GM21528 (cell line): Measurements from ENCODE around the gene BTNL8.
"Not testable (repeated sequence)": the region's sequence is repeated elsewhere in the genome, so short reads cannot be mapped to it uniquely, and the experiment has no call there.

Experiments used
- ATAC-seq: cut with Tn5 transposase; IDR thresholded peaks from one replicate; pipeline ENCODE4 v1.9.1; 2021; ENCODE audit warnings: mild to moderate bottlenecking, moderate library complexity; ENCODE audit not compliant: unreplicated experiment, low FRiP score

Gene BTNL8

DNA sequence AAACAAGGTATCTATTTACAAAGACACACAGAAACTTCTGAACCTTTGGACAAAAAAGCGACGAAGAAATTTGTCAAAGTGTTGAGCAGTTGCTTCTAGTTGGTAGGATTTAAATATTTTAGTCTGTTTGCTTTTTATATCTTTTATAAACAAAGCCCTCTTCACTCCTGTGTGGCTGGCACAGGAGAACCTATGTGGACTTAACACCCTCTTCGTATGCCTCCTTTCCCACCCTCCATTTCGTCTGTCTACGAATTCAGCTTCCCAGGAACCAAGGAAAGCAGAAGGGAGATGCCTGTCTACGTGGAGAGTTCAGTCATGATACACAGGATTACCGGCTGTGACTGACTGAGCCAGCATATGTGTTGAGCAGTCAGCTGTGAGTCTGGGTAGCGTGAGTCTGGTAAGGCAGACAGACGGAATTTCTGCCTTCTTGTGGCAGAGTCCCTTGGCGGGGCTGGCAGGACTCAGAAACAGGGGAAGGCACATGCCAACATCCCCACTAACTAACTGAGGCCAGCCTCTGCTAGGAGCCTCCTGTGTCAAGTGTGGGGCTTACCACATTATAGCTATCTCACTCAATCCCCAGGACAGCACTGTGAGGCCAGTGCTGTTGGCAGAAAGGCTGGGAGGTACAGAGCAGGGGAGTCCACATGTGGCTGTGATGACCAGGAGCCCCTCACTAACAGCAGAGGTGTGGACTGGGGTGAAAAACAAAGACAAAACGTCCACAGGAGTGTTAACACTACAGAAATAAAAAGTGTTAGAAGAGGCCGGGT is 24.0 kb upstream of the BTNL8 start:
- ATAC-seq: no peak

DNA sequence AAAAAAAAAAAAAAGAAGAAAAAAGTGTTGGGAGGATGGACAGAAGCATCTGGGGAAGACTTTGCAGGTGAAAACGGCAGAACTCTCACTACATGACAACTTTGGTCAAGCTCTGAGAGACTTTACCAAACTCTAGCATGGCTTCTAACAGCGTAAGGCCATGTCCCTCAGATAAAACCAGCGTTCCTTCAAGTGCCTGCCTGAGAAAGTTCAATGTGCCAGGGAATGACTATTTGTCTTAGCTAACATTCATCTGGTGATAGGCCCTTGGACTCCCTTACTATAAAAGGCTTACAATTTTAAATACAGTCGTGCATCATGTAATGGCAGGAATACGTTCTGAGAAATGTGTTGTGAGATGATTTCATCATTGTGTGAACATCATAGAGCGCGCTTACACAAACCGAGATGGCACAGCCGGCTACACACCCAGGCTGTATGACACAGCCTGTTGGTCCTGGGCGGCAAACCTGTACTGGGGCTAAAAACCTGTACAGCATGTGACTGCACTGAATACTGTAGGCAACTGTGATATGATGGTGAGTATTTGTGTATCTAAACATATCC is 23.0 kb upstream of the BTNL8 start:
- ATAC-seq: no peak

DNA sequence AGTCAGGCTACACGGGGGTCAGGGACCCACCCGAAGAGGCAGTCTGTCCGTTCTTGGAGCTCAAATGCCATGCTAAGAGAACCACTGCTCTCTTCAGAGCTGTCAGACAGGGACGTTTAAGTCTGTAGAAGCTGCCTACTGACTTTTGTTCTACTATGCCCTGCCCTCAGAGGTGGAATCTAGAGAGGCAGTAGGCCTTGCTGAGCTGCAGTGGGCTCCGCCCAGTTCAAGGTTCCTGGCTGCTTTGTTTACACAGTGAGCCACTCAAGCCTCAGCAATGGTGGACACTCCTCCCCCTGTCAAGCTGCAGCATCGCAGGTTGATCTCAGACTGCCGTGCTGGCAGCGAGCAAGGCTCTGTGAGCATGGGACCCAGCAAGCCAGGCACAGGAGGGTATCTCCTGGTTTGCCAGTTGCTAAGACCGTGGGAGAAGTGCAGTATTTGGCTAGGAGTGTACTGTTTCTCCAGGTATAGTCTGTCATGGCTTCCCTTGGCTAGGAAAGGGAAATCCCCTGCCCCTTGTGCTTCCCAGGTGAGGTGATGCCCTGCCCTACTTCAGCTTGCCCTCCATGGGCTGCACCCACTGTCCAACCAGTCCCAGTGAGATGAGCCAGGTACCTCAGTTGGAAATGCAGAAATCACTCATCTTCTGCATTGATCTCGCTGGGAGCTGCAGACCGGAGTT is 13.0 kb upstream of the BTNL8 start:
- not testable (repeated sequence) for ATAC-seq

DNA sequence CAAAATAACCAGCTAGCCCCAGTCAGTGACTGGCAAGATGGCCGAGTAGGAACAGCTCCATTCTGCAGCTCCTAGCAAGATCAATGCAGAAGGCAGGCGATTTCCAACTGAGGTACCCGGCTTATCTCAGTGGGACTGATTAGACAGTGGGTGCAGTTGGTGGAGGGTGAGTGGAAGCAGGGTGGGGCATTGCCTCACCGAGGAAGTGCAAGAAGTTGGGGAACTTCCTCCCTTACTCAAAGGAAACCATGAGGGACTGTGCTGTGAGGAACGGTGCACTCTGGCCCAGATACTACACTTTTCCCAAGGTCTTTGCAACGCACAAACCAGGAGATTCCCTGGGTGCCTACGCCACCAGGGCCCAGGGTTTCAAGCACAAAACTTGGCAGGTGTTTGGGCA is 9.6 kb upstream of the BTNL8 start:
- no peak for ATAC-seq

DNA sequence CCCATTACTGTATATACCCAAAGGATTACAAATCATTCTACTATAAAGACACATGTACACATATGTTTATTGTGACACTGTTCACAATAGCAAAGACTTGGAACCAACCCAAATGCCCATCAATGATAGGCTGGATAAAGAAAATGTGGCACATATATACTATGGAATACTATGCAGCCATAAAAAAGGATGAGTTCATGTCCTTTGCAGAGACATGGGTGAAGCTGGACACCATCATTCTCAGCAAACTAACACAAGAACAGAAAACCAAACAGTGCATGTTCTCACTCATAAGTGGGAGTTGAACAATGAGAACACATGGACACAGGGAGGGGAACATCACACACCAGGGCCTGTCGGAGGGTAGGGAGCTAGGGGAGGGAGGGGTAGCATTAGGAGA is 3.6 kb upstream of the BTNL8 start:
- ATAC-seq: not testable (repeated sequence)

DNA sequence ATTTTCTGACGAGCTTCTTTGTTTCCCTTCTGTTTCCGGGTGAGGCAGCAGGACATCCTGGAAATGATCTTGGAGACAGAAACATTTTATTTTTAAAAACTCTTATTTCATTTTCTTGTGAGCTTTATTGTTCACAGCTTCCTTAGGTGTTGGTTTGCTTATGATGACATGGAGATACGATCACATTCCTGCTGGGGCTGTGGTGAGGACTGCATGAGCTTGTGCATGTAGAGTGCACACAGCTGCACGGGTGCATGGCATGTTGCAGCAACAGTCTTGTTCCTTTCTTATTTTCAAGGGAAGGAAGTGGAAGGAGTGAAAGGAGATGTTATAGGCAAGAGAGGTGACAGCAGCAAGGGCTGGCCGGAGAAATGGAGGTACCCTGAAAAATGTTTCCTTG is 1.2 kb downstream of the BTNL8 start:
- ATAC-seq: no peak

DNA sequence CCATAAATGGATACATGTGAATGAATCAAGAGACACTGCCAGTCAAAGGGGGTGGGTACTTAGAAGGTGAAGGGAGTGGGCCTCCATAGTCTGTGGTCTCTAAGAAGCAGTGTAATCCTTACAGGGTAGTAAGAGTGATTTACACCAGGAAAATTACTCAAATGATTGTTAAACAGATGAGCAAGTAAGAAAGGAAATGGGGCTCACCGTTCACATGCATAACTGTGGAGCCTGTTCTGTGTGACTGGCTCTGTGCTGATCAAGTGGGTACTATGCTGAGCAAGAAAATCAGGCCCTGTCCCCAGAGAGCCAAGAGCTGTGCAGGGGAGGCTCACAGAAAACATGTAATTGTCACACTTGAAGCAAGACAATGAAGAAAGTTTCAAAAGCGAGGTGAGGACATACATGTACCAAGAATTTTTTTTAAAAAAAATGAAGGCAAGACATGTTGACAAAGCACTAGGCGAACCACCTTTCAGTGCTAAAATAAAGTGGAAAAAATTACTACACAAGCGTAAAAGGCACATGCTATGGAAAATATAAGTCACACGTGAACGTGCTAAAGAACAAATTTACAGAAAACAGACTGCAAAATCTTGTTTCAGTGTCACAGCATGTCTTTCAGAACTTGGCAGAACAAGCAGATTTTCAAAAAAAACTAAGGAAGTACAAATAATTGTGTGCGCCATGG is 2.5 kb downstream of the BTNL8 start:
- ATAC-seq: no peak

DNA sequence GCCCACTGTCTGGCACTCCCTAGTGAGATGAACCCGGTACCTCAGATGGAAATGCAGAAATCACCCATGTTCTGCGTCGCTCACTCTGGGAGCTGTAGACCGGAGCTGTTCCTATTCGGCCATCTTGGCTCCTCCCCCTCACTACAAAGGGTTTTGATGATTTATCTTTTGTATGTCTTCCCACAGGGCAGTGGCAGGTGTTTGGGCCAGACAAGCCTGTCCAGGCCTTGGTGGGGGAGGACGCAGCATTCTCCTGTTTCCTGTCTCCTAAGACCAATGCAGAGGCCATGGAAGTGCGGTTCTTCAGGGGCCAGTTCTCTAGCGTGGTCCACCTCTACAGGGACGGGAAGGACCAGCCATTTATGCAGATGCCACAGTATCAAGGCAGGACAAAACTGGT is 9.4 kb downstream of the BTNL8 start:
- ATAC-seq: no peak

DNA sequence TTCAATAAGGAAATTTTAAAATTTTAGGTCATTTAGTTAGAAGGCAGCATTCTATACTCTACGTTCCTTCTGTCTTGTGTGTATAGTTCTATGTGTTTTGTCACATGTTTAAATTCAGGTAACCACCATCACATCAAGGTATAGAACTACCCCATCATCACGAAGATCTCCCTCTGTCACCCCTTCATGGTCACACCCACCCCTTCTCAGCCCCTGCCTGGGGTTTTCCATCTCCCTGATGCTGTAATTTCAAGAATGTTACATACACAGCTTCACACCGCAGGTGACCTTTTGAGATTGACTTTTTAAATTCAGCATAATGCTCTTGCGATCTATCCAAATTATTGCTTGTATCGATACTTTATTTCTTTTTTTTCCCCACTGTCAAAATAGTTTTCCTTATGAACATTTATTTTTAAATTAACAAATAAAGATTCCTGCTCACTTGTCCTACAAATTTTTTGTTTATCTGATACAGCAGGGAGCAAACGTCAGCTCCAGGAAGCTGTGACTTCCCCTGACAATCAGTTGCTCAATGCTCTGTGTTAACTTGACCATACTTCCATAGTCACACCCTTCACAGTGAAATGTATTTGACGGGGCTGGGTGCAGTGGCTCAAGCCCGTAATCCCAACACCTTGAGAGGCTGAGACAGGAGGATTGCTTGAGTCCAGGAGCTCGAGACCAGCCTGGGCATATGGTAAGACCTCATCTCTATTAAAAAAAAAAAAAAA is 10.2 kb downstream of the BTNL8 start:
- no peak for ATAC-seq

DNA sequence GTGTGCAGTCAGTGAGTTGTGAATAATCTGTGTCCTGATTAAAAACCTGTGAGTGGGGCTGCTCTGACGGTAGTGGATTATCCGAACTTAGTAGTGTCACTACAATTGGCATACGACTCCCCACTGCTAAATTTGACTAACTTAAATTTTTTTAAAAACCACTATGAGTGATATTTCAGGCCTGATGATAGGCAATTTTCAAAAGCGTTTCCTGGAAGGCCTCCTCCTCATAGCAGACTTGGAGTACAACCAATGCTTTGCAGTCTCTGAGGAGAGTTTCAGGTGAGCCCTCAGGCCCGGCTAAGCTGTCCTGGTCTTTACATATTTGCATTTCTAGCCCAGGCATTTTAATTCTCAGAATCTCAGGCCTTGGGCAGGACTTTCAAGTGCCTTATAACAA is 10.8 kb downstream of the BTNL8 start:
- no peak for ATAC-seq

DNA sequence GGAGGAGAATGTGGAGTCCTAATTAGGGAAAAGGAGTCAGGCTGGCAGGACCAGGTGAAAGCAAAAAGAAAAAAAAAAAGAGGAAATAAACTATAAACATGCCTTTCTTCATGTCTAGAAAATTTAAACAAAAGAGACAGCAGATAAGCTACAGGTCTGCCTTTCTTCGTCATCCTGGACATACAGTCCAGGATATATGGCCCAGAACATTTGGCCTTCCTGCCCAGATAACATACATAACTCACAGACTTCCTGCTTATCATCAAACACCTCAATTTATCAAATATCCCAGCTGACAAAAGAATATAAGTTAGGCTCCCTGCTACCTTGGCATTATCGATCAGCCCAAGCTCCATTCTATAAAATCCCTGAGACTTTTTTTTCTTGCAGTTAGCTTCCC is 11.2 kb downstream of the BTNL8 start:
- no peak for ATAC-seq

DNA sequence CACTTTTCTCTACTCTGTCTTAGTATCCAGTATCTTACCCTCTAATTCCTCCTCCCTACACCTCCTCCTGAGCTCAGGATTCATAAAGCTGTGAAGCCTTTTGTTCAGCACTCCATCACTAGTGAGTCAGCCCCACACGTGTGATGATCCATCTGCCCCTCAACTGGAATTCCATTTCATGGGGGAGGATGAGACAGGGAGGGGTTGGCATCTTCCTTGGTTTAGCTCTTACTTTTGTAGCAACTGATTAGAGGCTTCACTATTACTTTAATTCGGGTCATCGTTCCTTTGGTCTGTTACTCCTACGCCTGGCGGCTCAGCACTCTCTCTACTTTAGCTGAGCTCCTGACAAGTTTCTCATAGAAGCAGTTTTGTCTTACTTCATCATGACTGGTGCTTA is 11.8 kb downstream of the BTNL8 start:
- no peak for ATAC-seq

DNA sequence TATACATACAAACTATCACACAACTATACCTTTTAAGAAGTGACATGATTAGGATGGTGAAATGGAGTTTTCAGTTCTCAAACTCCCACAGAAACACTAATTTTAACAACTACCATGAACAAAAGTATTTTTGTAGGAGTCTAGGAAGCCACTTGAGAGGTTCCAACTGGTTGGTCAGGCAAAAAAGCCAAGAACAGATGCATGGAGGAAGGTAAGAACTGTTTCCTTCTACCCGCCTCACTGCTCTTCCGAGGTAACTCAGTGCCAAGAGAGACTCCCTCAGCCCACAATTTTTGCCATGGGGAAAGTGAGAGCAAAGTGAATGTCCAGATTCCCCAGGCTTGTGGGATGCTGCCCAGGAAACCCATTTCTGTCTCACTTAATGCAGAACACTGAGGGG is 15.7 kb downstream of the BTNL8 start:
- no peak for ATAC-seq

DNA sequence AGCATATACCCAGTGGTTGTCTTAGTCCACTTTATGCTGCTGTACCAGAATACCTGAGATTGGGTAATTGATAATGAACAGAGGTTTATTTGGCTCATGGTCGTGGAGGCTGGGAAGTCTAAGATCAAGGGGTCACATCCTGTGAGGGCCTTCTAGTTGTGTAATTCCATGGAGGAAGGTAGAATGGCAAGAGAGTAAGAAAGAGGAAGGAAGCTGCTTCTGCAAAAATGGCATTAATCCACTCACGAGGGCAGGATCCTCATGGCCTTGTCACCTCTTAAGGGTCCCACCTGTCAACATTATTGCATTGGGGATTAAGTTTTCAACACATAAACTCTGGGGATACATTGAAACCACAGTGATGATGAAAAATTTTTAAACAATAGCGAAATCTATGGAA is 17.0 kb downstream of the BTNL8 start:
- no peak for ATAC-seq

DNA sequence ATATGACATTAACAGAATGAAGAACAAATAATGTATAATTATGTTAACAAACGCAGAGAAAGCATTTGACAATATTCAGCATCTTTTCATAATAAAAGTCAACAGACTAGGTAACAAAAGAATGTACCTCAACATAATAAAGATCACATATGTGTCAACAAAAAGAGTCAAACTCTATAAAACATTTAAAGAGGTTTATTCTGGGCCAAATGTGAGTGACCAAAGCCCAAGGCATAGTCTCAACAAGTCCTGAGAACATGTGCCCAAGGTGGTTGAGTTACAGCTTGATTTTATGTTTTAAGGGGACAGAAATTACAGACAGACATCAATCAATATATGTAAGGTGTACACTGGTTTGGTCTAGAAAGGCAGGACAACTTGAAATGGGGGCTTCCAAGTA is 19.4 kb downstream of the BTNL8 start:
- ATAC-seq: no peak

DNA sequence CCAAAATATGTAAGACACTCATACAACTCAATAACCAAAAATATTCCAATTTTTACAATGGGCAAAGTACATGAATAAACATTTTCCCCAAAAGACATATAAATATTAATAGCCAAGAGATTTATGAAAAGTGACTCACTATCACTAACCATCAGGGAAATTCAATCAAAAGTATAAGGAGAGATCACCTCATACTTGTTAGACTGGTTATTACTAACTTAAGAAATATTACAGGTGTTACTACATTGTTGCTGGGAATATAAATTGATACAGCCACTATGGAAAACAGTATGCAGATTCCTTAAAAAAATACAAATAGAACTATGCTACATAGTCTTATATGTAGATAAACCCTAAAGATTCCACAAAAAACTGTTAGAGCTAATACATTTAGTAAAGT is 21.8 kb downstream of the BTNL8 start:
- ATAC-seq: no peak

DNA sequence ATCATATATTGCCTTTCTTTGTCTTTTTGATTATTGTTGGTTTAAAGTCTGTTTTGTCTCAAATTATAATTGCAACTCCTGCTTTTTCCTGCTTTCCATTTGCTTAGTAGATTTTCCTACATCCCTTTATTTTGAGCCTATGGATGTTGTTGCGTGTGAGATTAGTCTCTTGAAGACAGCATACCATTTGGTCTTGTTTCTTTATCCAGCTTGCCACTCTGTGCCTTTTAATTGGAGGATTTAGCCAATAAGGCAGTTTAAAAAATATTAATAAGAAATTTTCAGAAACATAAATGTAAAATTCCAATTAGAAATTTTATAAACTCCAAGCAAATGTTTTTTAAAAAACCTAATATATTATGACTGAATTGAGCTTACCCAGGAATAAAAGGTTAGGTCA is 24.0 kb downstream of the BTNL8 start:
- no peak for ATAC-seq

DNA sequence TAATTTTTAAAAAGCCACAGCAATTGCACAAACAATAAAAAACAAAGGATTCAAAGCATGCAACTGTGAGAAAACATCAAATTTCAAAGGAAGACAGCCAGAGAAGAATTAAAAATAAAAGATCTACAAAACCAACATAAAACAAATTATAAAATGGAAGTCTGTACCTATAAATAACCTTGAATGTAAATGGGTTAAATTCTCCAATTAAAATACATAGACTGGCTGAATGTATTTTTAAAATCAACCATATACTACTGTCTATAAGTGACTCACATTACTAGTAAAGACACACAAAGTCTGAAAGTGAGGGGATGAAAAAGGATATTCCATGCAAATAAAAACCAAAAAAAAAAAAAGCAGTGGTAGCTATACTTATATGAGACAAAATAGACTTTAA is 33.7 kb downstream of the BTNL8 start:
- no peak for ATAC-seq

DNA sequence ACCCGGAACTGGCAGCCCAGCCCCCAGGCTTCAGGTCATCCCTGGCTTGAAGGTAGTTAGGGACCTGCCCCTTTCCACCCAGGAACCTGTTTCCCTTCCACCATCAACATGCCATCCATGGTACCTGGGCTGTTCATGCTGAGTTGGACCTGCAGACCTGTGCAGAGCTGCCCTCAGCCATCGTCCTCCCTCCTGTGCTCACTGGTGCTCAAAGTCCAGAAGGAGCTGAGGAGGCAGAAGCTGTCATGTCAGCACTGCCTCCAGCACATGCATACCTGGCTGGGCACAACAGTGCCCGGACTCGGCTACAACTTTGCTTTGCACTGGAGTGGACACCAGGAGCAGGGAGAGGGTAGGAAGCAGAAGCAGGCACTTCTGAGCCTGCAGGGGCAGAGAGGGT is 36.2 kb downstream of the BTNL8 start:
- no peak for ATAC-seq

DNA sequence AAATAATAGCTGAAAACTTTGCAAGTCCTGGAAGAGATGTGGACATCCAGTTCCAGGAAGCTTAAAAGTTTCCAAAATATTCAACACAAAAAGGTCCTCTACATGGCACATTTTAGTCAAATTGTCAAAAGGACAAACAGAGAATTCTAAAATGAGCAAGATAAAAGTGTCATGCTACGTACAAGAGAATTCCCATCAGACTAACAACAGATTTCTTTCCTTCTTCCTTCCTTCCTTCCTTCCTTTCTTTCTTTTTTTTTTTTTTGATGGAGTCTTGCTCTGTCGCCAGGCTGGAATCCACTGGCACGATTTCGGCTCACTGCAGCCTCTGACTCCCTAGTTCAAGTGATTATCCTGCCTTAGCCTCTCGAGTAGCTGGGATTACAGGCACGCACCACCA is 39.3 kb downstream of the BTNL8 start:
- no peak for ATAC-seq
